Thyroid gland (tissue), 4 donors: ENCODE measurements around the gene DSP.

Experiments
- CTCF ChIP-seq, 6 experiments: fragments of 200-600 bp in 3 of 6; fragments of 450-650 bp in 3 of 6; sonication (generic) in 3 of 6; IDR thresholded peaks; one replicate each; pipeline ENCODE4 v1.5.1; 2016 to 2019; ENCODE audit warnings: antibody characterized with exemption in 6 of 6, mild to moderate bottlenecking in 2 of 6, inconsistent platforms in 1 of 6, moderate library complexity in 1 of 6
- POLR2A ChIP-seq, 2 donors: fragments of 450-650 bp; IDR thresholded peaks; one replicate each; pipeline ENCODE4 v1.6.1; 2017; ENCODE audit warnings: antibody characterized with exemption in 2 of 2, mild to moderate bottlenecking in 2 of 2, moderate library complexity in 1 of 2

GRCh38 chr6:7505189-7505699 is 36.2 kb upstream of the DSP start:
- no peak for TF ChIP-seq CTCF (IDR thresholded peaks at IDR 0.05)
- TF ChIP-seq POLR2A (IDR thresholded peaks at IDR 0.05) = peak in 1 of 2 donors; percentile 27
